ENCODE data around the gene ADAMTS18. TPM values are rescaled to one million over a fixed set of nuclear protein-coding genes. Genes with fewer than 3 reads are reported as not detected.

The ADAMTS18 gene, protein sequence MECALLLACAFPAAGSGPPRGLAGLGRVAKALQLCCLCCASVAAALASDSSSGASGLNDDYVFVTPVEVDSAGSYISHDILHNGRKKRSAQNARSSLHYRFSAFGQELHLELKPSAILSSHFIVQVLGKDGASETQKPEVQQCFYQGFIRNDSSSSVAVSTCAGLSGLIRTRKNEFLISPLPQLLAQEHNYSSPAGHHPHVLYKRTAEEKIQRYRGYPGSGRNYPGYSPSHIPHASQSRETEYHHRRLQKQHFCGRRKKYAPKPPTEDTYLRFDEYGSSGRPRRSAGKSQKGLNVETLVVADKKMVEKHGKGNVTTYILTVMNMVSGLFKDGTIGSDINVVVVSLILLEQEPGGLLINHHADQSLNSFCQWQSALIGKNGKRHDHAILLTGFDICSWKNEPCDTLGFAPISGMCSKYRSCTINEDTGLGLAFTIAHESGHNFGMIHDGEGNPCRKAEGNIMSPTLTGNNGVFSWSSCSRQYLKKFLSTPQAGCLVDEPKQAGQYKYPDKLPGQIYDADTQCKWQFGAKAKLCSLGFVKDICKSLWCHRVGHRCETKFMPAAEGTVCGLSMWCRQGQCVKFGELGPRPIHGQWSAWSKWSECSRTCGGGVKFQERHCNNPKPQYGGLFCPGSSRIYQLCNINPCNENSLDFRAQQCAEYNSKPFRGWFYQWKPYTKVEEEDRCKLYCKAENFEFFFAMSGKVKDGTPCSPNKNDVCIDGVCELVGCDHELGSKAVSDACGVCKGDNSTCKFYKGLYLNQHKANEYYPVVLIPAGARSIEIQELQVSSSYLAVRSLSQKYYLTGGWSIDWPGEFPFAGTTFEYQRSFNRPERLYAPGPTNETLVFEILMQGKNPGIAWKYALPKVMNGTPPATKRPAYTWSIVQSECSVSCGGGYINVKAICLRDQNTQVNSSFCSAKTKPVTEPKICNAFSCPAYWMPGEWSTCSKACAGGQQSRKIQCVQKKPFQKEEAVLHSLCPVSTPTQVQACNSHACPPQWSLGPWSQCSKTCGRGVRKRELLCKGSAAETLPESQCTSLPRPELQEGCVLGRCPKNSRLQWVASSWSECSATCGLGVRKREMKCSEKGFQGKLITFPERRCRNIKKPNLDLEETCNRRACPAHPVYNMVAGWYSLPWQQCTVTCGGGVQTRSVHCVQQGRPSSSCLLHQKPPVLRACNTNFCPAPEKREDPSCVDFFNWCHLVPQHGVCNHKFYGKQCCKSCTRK (N-terminal part only)
- total RNA-seq = not detected
- not detected for total RNA-seq (2013)
- 0 to 0.12 (median 0) reads per million in 29 experiments for total RNA-seq

DNA sequence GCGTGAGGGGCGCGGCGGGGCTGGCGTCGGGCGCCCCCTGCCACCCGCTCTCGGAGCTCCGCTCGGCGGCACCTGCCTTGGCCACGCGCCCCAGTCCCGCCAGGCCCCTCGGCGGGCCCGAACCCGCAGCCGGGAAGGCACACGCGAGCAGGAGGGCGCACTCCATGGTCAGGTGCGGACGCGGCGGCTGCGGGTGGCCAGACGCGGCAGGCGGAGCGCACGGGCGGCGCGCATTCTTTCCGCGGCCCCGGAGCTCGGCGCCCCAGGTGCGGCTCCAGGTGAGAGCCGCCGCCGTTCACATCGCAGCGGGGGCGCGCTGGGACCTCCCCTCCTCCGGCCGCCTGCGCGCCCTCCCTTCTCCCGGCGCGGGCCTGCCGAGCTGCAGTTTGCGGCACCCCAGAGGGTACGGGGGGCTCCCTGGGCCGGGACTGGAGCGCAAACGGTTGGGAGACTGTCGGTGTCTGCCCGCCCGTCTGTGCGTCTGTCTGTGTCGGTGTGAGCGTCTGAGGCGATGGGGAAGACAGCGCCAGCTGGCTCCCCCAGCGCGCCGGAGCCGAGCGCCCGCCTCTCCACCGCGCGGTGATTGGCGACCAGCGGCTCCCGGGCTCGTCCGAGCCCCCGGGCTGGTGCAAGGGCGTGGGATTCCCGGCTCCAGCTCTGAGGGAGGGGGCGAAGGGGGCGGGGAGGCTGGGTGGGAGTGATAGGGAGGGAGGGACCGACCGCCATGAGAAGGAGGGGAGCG lies at the start of gene ADAMTS18:
TSS of gene ADAMTS18 (minus strand) at position 505 of the 742 bp plus-strand sequence. CDS start at position 166, 339 bp downstream.
- Histone ChIP-seq H3K27ac (ENCODE audit: low read length) (no peak within 1 kb of the TSS), H3K4me1 (ENCODE audit: control insufficient read depth in 1 of 2, extremely low read depth in 1 of 2, insufficient read depth in 2 of 2, low read length in 2 of 2) (no peaks in the 10 kb centered on the region), H3K9me3 (no peaks in the 10 kb centered on the region), H3K27me3 (replicated peaks in 1 of 2; ENCODE audit: control insufficient read depth in 2 of 2, extremely low read depth in 1 of 2, insufficient read depth in 2 of 2, low read length in 1 of 2) (peaks cover 14 to 15% of the 10 kb centered on the region in 2 experiments), H3K4me3 (ENCODE audit: control insufficient read depth in 1 of 2, extremely low read depth in 1 of 2, low read length in 1 of 2) (no peak within 1 kb of the TSS), H3K36me3 (ENCODE audit: control insufficient read depth in 2 of 2, extremely low read depth in 1 of 2, insufficient read depth in 1 of 2, low read length in 1 of 2) (no peaks in the 10 kb centered on the region)
- Mint-ChIP-seq H3K36me3 (no peaks in the 10 kb centered on the region), H3K9me3 (peaks cover 0 to 5% (median 0%) of the 10 kb centered on the region in 3 donors), H3K27me3 (peaks cover 33 to 42% of the 10 kb centered on the region in 2 donors), H3K4me3 (no peak within 1 kb of the TSS), H3K4me1 (no peaks in the 10 kb centered on the region), H3K27ac (peak within 1 kb of the TSS in 1 of 2 donors; percentile 23)
- DNase-seq (no peak), ATAC-seq (replicated peaks in 1 of 4) (no peak)
- CTCF ChIA-PET = no interaction called here
- WGBS (ENCODE audit: insufficient coverage) = 6% methylated on average over 79 of the region's 92 CpGs
- POLR2A ChIA-PET = no interaction called here

DNA sequence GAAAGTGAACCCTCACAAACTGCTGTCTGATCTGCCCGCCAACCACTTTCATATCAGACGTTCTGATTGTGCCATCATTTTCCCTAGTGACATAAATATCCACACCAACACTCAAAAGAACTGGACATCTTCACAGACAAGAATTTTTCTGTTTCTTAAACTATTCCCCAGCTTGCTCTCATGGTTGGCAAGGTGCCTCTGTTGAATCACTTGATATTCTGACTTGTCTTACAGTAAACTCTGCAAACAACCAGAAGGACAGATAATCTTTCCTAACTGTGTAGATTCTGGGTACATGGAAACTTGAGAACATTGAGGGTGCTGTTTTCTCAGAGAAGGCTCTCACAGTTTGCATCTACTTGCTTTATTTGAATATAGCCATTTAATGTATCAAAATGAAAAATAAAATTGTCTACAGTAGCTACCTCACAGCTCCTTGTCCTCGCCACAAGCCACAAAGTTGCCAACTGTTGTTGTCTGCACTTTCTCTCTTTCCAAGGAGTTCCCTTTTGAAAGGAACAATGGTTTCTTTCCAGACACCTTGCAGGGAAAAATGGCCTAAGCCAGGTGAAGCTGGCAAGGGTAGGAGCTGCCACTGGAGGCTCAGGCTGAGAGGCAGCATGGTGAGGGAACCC lies 46.0 kb upstream of the ADAMTS18 start:
- Mint-ChIP-seq H3K4me3 (no peak overlapping the region), H3K36me3 (no peaks in the 10 kb centered on the region), H3K27me3 (peaks cover 4 to 5% of the 10 kb centered on the region in 2 donors), H3K27ac (no peak overlapping the region), H3K4me1 (no peaks in the 10 kb centered on the region), H3K9me3 (peaks cover 0 to 7% (median 2%) of the 10 kb centered on the region in 3 donors)
- ATAC-seq (replicated peaks in 1 of 4) = no peak
- Histone ChIP-seq H3K36me3 (ENCODE audit: control insufficient read depth in 2 of 2, extremely low read depth in 1 of 2, insufficient read depth in 1 of 2, low read length in 1 of 2) (no peaks in the 10 kb centered on the region), H3K4me3 (ENCODE audit: control insufficient read depth in 1 of 2, extremely low read depth in 1 of 2, low read length in 1 of 2) (no peak overlapping the region), H3K4me1 (ENCODE audit: control insufficient read depth in 1 of 2, extremely low read depth in 1 of 2, insufficient read depth in 2 of 2, low read length in 2 of 2) (no peaks in the 10 kb centered on the region), H3K9me3 (no peaks in the 10 kb centered on the region), H3K27me3 (replicated peaks in 1 of 2; ENCODE audit: control insufficient read depth in 2 of 2, extremely low read depth in 1 of 2, insufficient read depth in 2 of 2, low read length in 1 of 2) (peaks cover 0 to 4% of the 10 kb centered on the region in 2 experiments), H3K27ac (ENCODE audit: low read length) (no peak overlapping the region)
- CTCF ChIA-PET = no interaction called here
- POLR2A ChIA-PET = no interaction called here
- 94% methylated on average over 2 of the region's 3 CpGs for WGBS (ENCODE audit: insufficient coverage)
- DNase-seq = no peak

DNA sequence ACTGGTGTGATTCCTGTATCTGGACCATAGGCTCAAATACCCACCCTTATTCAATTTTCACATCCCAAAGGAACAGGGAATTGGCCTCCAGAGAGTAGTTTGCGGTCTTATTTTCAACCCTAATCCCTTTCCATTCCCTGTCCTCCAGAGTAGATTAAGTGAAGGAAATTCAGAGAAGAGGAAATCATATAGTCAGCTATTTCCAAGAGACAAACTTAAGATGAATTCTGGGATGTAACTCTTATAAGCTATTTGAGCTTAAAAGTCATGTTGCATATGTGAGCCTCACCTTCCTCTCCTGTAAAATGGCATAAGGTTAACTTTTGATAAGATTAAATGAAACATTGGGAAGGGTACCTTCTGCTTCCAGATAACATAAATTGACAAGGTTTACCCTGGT lies 37.4 kb upstream of the ADAMTS18 start:
- H3K9me3 Mint-ChIP-seq = no peaks in the 10 kb centered on the region
- Histone ChIP-seq H3K36me3 (ENCODE audit: control insufficient read depth in 2 of 2, extremely low read depth in 1 of 2, insufficient read depth in 1 of 2, low read length in 1 of 2) (no peaks in the 10 kb centered on the region), H3K27ac (ENCODE audit: low read length) (no peak overlapping the region), H3K4me1 (ENCODE audit: control insufficient read depth in 1 of 2, extremely low read depth in 1 of 2, insufficient read depth in 2 of 2, low read length in 2 of 2) (no peaks in the 10 kb centered on the region), H3K4me3 (ENCODE audit: control insufficient read depth in 1 of 2, extremely low read depth in 1 of 2, low read length in 1 of 2) (no peak overlapping the region), H3K9me3 (no peaks in the 10 kb centered on the region), H3K27me3 (replicated peaks in 1 of 2; ENCODE audit: control insufficient read depth in 2 of 2, extremely low read depth in 1 of 2, insufficient read depth in 2 of 2, low read length in 1 of 2) (peaks cover 0 to 5% of the 10 kb centered on the region in 2 experiments)
- ATAC-seq (replicated peaks in 1 of 4) (no peak), DNase-seq (no peak)
- no peak overlapping the region for H3K4me3 Mint-ChIP-seq
- WGBS (ENCODE audit: insufficient coverage) = no CpG with 5 or more reads among the region's 1 CpG
- CTCF ChIA-PET = no interaction called here
- POLR2A ChIA-PET = no interaction called here
- H3K27me3 Mint-ChIP-seq = peaks cover 10 to 12% of the 10 kb centered on the region in 2 donors
- H3K36me3 Mint-ChIP-seq = no peaks in the 10 kb centered on the region
- H3K27ac Mint-ChIP-seq = no peak overlapping the region
- H3K4me1 Mint-ChIP-seq = no peaks in the 10 kb centered on the region

DNA sequence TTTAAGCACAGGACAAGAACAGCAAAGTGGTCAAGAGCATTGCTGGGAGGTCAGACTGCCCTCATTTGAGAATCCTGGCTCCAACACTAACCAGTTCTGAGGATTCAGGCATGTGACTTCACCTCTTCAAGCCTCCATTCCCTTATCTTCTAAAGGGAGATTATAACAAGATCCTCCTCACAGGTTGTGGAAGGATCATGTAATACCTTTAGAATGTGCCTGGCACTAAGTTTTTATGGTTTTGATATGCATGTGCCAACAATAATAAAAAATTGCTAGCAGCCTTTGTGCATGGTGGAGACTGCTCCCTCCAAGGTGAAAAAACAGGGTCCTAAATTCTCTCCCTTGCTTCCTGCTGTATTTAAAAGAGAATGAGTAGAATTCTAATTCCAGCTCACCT lies 36.0 kb upstream of the ADAMTS18 start:
- DNase-seq (no peak), ATAC-seq (replicated peaks in 1 of 4) (no peak)
- POLR2A ChIA-PET = no interaction called here
- Mint-ChIP-seq H3K9me3 (no peaks in the 10 kb centered on the region), H3K36me3 (no peaks in the 10 kb centered on the region), H3K4me3 (no peak overlapping the region), H3K27me3 (peaks cover 10 to 15% of the 10 kb centered on the region in 2 donors), H3K4me1 (no peaks in the 10 kb centered on the region), H3K27ac (no peak overlapping the region)
- no peaks in the 10 kb centered on the region for H3K36me3 ChIP-seq (ENCODE audit: control insufficient read depth in 2 of 2, extremely low read depth in 1 of 2, insufficient read depth in 1 of 2, low read length in 1 of 2)
- H3K27ac ChIP-seq (ENCODE audit: low read length) = no peak overlapping the region
- CTCF ChIA-PET = no interaction called here
- no peaks in the 10 kb centered on the region for H3K9me3 ChIP-seq
- no peaks in the 10 kb centered on the region for H3K4me1 ChIP-seq (ENCODE audit: control insufficient read depth in 1 of 2, extremely low read depth in 1 of 2, insufficient read depth in 2 of 2, low read length in 2 of 2)
- no peak overlapping the region for H3K4me3 ChIP-seq (ENCODE audit: control insufficient read depth in 1 of 2, extremely low read depth in 1 of 2, low read length in 1 of 2)
- H3K27me3 ChIP-seq (replicated peaks in 1 of 2; ENCODE audit: control insufficient read depth in 2 of 2, extremely low read depth in 1 of 2, insufficient read depth in 2 of 2, low read length in 1 of 2) = peaks cover 0 to 5% of the 10 kb centered on the region in 2 experiments

DNA sequence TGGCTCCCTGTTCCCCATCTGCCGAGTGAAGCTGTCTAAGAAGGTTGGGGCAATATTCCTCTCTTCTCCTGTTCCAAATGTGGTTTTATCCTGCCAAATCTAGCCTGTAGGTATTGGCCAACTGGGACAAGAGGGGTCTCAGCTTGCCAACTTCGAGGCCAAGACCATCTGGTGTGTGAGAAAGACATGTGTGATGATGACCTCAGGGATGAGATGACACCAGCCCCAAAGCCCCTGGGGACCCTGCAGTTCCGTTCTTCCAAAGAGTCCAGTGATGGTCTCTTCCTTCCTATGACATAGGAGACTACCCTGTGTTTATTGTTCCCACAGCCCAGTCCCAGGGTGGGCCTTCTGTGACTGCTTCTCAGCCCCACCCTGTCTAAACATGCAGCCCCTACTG lies 34.8 kb upstream of the ADAMTS18 start:
- DNase-seq (no peak), ATAC-seq (replicated peaks in 1 of 4) (no peak)
- H3K27me3 ChIP-seq (replicated peaks in 1 of 2; ENCODE audit: control insufficient read depth in 2 of 2, extremely low read depth in 1 of 2, insufficient read depth in 2 of 2, low read length in 1 of 2) = peaks cover 0 to 5% of the 10 kb centered on the region in 2 experiments
- Mint-ChIP-seq H3K36me3 (no peaks in the 10 kb centered on the region), H3K4me1 (no peaks in the 10 kb centered on the region), H3K9me3 (no peaks in the 10 kb centered on the region), H3K27ac (no peak overlapping the region), H3K27me3 (peaks cover 10 to 15% of the 10 kb centered on the region in 2 donors), H3K4me3 (no peak overlapping the region)
- ChIA-PET CTCF (no interaction called here), POLR2A (no interaction called here)
- WGBS (ENCODE audit: insufficient coverage) = 76% methylated on average over 2 of the region's 3 CpGs
- H3K4me3 ChIP-seq (ENCODE audit: control insufficient read depth in 1 of 2, extremely low read depth in 1 of 2, low read length in 1 of 2) = no peak overlapping the region
- H3K9me3 ChIP-seq = no peaks in the 10 kb centered on the region
- no peak overlapping the region for H3K27ac ChIP-seq (ENCODE audit: low read length)
- H3K36me3 ChIP-seq (ENCODE audit: control insufficient read depth in 2 of 2, extremely low read depth in 1 of 2, insufficient read depth in 1 of 2, low read length in 1 of 2) = no peaks in the 10 kb centered on the region
- no peaks in the 10 kb centered on the region for H3K4me1 ChIP-seq (ENCODE audit: control insufficient read depth in 1 of 2, extremely low read depth in 1 of 2, insufficient read depth in 2 of 2, low read length in 2 of 2)

All from T-cell (primary cell).